ENCODE results near the gene DOCK1.

DOCK1 gene

GRCh38 chr10:127193125-127193524, 287.9 kb downstream of the DOCK1 start:
- DNase-seq: no peak

- no peak for DNase-seq
Measured at GRCh38 chr10:127194111-127194510, 288.9 kb downstream of the DOCK1 start.

- DNase-seq: no peak
Measured at GRCh38 chr10:127194599-127194998, 289.4 kb downstream of the DOCK1 start.

GRCh38 chr10:127195041-127195506, 289.8 kb downstream of the DOCK1 start:
- DNase-seq: no peak

- DNase-seq: no peak
Measured at GRCh38 chr10:127195571-127196281, 290.5 kb downstream of the DOCK1 start.

- DNase-seq: no peak
Measured at GRCh38 chr10:127196282-127197153, 291.3 kb downstream of the DOCK1 start, which contains the start of gene INSYN2A. TSS of gene INSYN2A (minus strand) at chr10:127196591. CDS start at chr10:127176395, 20,196 bp downstream.

GRCh38 chr10:127197154-127197432, 291.9 kb downstream of the DOCK1 start:
- no peak for DNase-seq

- no peak for DNase-seq
Measured at GRCh38 chr10:127198307-127198706, 293.1 kb downstream of the DOCK1 start.

GRCh38 chr10:127198721-127199120, 293.5 kb downstream of the DOCK1 start:
- no peak for DNase-seq

GRCh38 chr10:127200646-127201045, 295.4 kb downstream of the DOCK1 start:
- DNase-seq: no peak

- DNase-seq: no peak
Measured at GRCh38 chr10:127203067-127203466, 297.8 kb downstream of the DOCK1 start.

GRCh38 chr10:127207081-127207480, 301.9 kb downstream of the DOCK1 start:
- no peak for DNase-seq

GRCh38 chr10:127210936-127211466, 305.8 kb downstream of the DOCK1 start:
- no peak for DNase-seq

- DNase-seq: no peak
Measured at GRCh38 chr10:127215866-127216265, 310.6 kb downstream of the DOCK1 start.

GRCh38 chr10:127216274-127216673, 311.0 kb downstream of the DOCK1 start:
- DNase-seq: no peak

- DNase-seq: no peak
Measured at GRCh38 chr10:127216786-127217185, 311.6 kb downstream of the DOCK1 start.

- no peak for DNase-seq
Measured at GRCh38 chr10:127218658-127219057, 313.4 kb downstream of the DOCK1 start.

GRCh38 chr10:127221281-127221680, 316.1 kb downstream of the DOCK1 start:
- no peak for DNase-seq

GRCh38 chr10:127227027-127227426, 321.8 kb downstream of the DOCK1 start:
- DNase-seq: no peak

GRCh38 chr10:127227663-127228062, 322.4 kb downstream of the DOCK1 start:
- no peak for DNase-seq

GRCh38 chr10:127228195-127228787, 323.1 kb downstream of the DOCK1 start:
- no peak for DNase-seq

- no peak for DNase-seq
Measured at GRCh38 chr10:127234306-127234800, 329.1 kb downstream of the DOCK1 start.

GRCh38 chr10:127236266-127236665, 331.0 kb downstream of the DOCK1 start:
- DNase-seq: no peak
